GM21529 (cell line): ENCODE data around the gene TACO1.

ENCODE experiments used
- ATAC-seq: cut with Tn5 transposase; IDR thresholded peaks from one replicate; pipeline ENCODE4 v1.9.1; 2021; ENCODE audit not compliant: unreplicated experiment

The TACO1 gene

GRCh38 chr17:63600569-63601438, at the start of gene TACO1:
TACO1 (plus strand) TSS chr17:63600895; CDS start chr17:63601084, 189 bp downstream.
- ATAC-seq: peak; percentile 89

GRCh38 chr17:63552211-63552610, 48.5 kb upstream of the TACO1 start:
- ATAC-seq: no peak

GRCh38 chr17:63555500-63556156, 45.1 kb upstream of the TACO1 start:
- no peak for ATAC-seq

- ATAC-seq: no peak
Measured at GRCh38 chr17:63557416-63557815, 43.3 kb upstream of the TACO1 start.

GRCh38 chr17:63558441-63558840, 42.3 kb upstream of the TACO1 start:
- ATAC-seq: no peak

GRCh38 chr17:63561819-63562218, 38.9 kb upstream of the TACO1 start:
- ATAC-seq: no peak

- no peak for ATAC-seq
Measured at GRCh38 chr17:63563339-63563738, 37.4 kb upstream of the TACO1 start.

GRCh38 chr17:63564562-63564961, 36.1 kb upstream of the TACO1 start:
- ATAC-seq: no peak

GRCh38 chr17:63567229-63567628, 33.5 kb upstream of the TACO1 start:
- ATAC-seq: no peak

GRCh38 chr17:63568563-63568962, 32.1 kb upstream of the TACO1 start:
- no peak for ATAC-seq

- no peak for ATAC-seq
Measured at GRCh38 chr17:63571632-63572310, 28.9 kb upstream of the TACO1 start.

GRCh38 chr17:63573634-63574033, 27.1 kb upstream of the TACO1 start:
- ATAC-seq: no peak

- ATAC-seq: no peak
Measured at GRCh38 chr17:63578027-63578768, 22.5 kb upstream of the TACO1 start.

GRCh38 chr17:63578769-63579111, 22.0 kb upstream of the TACO1 start:
- ATAC-seq: no peak

GRCh38 chr17:63579633-63580032, 21.1 kb upstream of the TACO1 start:
- ATAC-seq: no peak

- no peak for ATAC-seq
Measured at GRCh38 chr17:63587770-63588169, 12.9 kb upstream of the TACO1 start.

- ATAC-seq: no peak
Measured at GRCh38 chr17:63588797-63589196, 11.9 kb upstream of the TACO1 start.

- no peak for ATAC-seq
Measured at GRCh38 chr17:63589646-63590045, 11.0 kb upstream of the TACO1 start.

- no peak for ATAC-seq
Measured at GRCh38 chr17:63592797-63593196, 7.9 kb upstream of the TACO1 start.

- ATAC-seq: no peak
Measured at GRCh38 chr17:63595132-63595531, 5.6 kb upstream of the TACO1 start.
